HL-60 (cell line): Measurements from ENCODE around the gene C12orf56.
"Not testable (repeated sequence)": the region's sequence is repeated elsewhere in the genome, so short reads cannot be mapped to it uniquely, and the experiment has no call there.

ENCODE experiments used
- DNase-seq, 2 experiments: peaks; one replicate each; pipeline ENCODE4 v3.0.0-alpha.2; 2010 to 2020; ENCODE audit warnings: low read depth in 1 of 2, low spot score in 1 of 2
- H3K27ac ChIP-seq: fragments of 250-450 bp; sonication (Bioruptor Pico); replicated peaks from 2 replicates; pipeline ENCODE4 v1.5.1; 2020; ENCODE audit warnings: mild to moderate bottlenecking, moderate library complexity
- H3K27me3 ChIP-seq: fragments of 250-450 bp; sonication (Bioruptor Pico); 2 replicates; pipeline ENCODE4 v1.5.1; 2021; ENCODE audit warnings: mild to moderate bottlenecking, moderate library complexity; ENCODE audit not compliant: insufficient read depth, poor library complexity, severe bottlenecking
- H3K4me3 ChIP-seq: replicated peaks from 2 replicates; pipeline ENCODE4 v1.5.1; 2011; ENCODE audit warnings: mild to moderate bottlenecking, control low read depth, low read length; ENCODE audit not compliant: insufficient read depth
- CTCF ChIP-seq: IDR thresholded peaks from one replicate; pipeline ENCODE4 v1.5.1; 2011; ENCODE audit warnings: low read length, control low read depth, inconsistent platforms; ENCODE audit not compliant: insufficient read depth
- GABPA ChIP-seq: IDR thresholded peaks from 2 replicates; pipeline ENCODE4 v1.6.1; 2012; ENCODE audit warnings: low read depth
- POLR2AphosphoS5 ChIP-seq: IDR thresholded peaks from 2 replicates; pipeline ENCODE4 v1.6.1; 2012; ENCODE audit warnings: low read depth
- REST ChIP-seq: IDR thresholded peaks from 2 replicates; pipeline ENCODE4 v1.6.1; 2012; ENCODE audit warnings: low read depth; ENCODE audit not compliant: insufficient replicate concordance
- SPI1 ChIP-seq: IDR thresholded peaks from 2 replicates; pipeline ENCODE4 v1.6.1; 2012; ENCODE audit warnings: low read depth, mild to moderate bottlenecking, borderline replicate concordance

Gene C12orf56

GRCh38 chr12:64335886-64336466 is 54.6 kb downstream of the C12orf56 start:
- no peak overlapping the region for H3K27ac ChIP-seq
- no peak overlapping the region for H3K4me3 ChIP-seq
- H3K27me3 ChIP-seq: peaks cover 3% of the 10 kb centered on the region
- TF ChIP-seq SPI1: no peak
- no peak for TF ChIP-seq CTCF
- no peak for TF ChIP-seq POLR2AphosphoS5
- no peak for TF ChIP-seq REST
- TF ChIP-seq GABPA: no peak
- no peak for DNase-seq

GRCh38 chr12:64332938-64333337 is 57.6 kb downstream of the C12orf56 start:
- TF ChIP-seq POLR2AphosphoS5 (no peak), GABPA (no peak), REST (no peak), CTCF (no peak), SPI1 (no peak)
- DNase-seq: no peak
- no peak overlapping the region for H3K27ac ChIP-seq

DNA sequence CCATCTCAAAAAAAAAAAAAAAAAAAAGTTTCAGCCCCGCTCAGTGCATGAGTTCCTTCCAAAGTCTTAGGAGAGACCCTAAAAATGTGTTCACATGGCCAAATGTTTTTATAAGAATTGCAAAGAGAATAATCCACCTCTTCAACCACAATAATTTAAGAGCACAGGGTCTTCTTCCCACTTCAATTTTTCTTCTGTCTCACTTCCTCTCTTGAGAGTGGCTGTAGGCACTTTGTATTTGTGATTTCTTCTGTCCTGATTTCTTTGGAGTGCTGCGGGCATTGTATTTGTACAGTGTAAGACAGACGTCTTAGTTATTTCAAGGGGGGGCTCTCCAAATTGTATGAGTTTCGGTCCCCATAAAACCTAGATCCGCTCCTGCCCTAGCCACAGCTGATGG is 58.3 kb downstream of the C12orf56 start:
- no peak for TF ChIP-seq CTCF
- TF ChIP-seq POLR2AphosphoS5: no peak
- 0 out of 2 replicates have a peak, but pooled peaks have one; percentile 17 for TF ChIP-seq SPI1
- no peak for TF ChIP-seq GABPA
- no peak overlapping the region for H3K27ac ChIP-seq
- H3K27me3 ChIP-seq: peaks cover 3% of the 10 kb centered on the region
- DNase-seq: no peak
- no peak overlapping the region for H3K4me3 ChIP-seq

More at GRCh38 chr12:64332938-64333337, 57.6 kb downstream of the C12orf56 start:
- Histone ChIP-seq H3K27me3 (peaks cover 3% of the 10 kb centered on the region), H3K4me3 (no peak overlapping the region)

DNA sequence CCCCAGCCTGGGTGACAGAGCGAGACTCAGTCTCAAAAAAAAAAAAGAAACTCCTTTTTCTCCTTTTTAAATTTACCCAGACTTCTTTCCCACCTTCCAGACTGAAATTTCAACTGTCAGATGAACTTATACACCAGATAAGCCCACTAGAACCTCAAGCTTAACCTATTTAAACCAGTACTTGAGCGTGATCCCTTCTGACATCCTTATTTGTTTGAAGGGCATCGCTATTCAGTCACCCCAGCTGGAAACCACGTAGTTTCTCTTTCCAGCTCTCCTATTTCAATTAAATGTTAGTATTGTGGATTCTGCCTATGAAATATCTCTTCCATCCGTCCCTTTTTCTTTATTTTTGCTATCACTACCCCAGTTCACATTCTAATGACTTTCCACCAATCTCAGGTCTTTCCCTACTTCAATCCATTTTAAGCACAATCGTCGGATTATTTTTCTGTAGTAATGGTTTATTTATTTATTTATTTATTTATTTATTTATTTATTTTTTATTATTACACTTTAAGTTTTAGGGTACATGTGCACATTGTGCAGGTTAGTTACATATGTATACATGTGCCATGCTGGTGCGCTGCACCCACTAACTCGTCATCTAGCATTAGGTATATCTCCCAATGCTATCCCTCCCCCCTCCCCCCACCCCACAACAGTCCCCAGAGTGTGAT is 61.4 kb downstream of the C12orf56 start:
- not testable (repeated sequence) for DNase-seq, H3K27ac ChIP-seq, H3K4me3 ChIP-seq, H3K27me3 ChIP-seq
